Lower leg skin (tissue), 4 donors: ENCODE measurements around the gene NAV3. TPM values are rescaled to one million over a fixed set of nuclear protein-coding genes. Genes with fewer than 3 reads are reported as not detected.

Experiments used
- DNase-seq, 2 donors: peaks; one replicate each; pipeline ENCODE4 v3.0.0-alpha.2; 2019; ENCODE audit warnings: low spot score in 2 of 2
- H3K4me3 ChIP-seq: fragments of 200-600 bp; sonication (generic); 2 replicates; pipeline ENCODE4 v1.5.1; 2017; ENCODE audit warnings: mild to moderate bottlenecking, low read depth; ENCODE audit not compliant: poor library complexity, severe bottlenecking
- POLR2A ChIP-seq, 2 donors: fragments of 450-650 bp; IDR thresholded peaks; one replicate each; pipeline ENCODE4 v1.6.1; 2016 to 2017; ENCODE audit warnings: antibody characterized with exemption in 2 of 2, mild to moderate bottlenecking in 1 of 2, moderate library complexity in 1 of 2
- WGBS, 2 donors: methylation state at CpG; one replicate each; pipeline ENCODE4 v1.1.5; 2018; 5-methylcytosine and 5-hydroxymethylcytosine counted together
- intact Hi-C: fragments of 100-400 bp; cut with DNase I; formaldehyde crosslinking; loops from one replicate; pipeline ENCODE4 v1.15.0; 2023; ENCODE audit warnings: low total_unique reads
- total RNA-seq, 4 donors: library from RNA; depleted of rRNA; stranded (reverse); fragments of >200 nt; gene quantifications; one replicate each; pipeline ENCODE4 v1.1.0, GENCODE V29; 2016
- TF ChIP-seq, protein P1 (sequence below), 3 donors: fragments of 450-650 bp; IDR thresholded peaks; one replicate each; pipeline ENCODE4 v1.5.1; 2016; ENCODE audit warnings: antibody characterized with exemption in 3 of 3, mild to moderate bottlenecking in 3 of 3, moderate library complexity in 2 of 3

NAV3 gene, protein sequence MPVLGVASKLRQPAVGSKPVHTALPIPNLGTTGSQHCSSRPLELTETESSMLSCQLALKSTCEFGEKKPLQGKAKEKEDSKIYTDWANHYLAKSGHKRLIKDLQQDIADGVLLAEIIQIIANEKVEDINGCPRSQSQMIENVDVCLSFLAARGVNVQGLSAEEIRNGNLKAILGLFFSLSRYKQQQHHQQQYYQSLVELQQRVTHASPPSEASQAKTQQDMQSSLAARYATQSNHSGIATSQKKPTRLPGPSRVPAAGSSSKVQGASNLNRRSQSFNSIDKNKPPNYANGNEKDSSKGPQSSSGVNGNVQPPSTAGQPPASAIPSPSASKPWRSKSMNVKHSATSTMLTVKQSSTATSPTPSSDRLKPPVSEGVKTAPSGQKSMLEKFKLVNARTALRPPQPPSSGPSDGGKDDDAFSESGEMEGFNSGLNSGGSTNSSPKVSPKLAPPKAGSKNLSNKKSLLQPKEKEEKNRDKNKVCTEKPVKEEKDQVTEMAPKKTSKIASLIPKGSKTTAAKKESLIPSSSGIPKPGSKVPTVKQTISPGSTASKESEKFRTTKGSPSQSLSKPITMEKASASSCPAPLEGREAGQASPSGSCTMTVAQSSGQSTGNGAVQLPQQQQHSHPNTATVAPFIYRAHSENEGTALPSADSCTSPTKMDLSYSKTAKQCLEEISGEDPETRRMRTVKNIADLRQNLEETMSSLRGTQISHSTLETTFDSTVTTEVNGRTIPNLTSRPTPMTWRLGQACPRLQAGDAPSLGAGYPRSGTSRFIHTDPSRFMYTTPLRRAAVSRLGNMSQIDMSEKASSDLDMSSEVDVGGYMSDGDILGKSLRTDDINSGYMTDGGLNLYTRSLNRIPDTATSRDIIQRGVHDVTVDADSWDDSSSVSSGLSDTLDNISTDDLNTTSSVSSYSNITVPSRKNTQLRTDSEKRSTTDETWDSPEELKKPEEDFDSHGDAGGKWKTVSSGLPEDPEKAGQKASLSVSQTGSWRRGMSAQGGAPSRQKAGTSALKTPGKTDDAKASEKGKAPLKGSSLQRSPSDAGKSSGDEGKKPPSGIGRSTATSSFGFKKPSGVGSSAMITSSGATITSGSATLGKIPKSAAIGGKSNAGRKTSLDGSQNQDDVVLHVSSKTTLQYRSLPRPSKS (N-terminal part only)
- 10 to 100 TPM in 3 of 4 donors, 1 to 10 TPM in 1; 8.0 to 22.5 (median 12.7) TPM for total RNA-seq

DNA sequence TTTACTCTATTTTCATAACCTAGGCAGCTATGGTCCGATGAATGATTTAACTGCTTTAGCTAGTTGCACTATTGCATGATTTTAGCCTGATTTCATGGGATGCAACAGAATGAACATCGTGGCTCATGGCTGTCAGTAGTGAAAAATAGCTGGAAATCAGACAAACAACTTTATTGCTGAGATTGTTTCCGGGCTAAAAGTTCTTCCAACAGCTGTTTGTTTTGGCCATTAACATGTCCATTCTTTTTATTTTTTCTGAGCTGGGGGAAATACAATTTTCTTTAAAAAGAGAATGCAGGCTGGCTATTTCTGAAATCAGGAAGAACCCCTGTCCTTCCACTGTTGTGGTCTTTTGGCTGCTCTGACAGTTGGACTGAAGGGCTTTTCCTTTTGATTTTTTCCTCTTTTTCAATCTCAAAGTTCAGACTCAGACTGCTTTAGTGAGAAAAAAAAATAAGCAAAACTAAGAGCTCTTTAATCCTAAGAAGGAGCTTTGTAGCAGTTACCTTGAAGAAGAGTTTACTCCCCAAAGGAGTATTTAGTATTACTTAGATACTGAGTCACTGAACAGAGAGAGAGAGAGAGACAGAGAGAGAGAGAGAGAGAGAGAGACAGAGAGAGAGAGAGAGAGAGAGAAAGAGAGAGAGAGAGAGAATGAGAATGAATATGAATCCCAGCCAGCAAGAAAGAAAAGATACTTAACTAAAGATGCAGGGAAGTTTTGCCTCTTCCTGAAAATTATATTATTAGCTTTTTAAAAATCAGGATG is at the start of gene NAV3:
TSS of gene NAV3 (plus strand) at position 312 of the 769 bp plus-strand sequence. CDS start 568 bp downstream, outside the sequence.
- H3K4me3 ChIP-seq: no peak within 1 kb of the TSS
- WGBS, 2 donors: 20% methylated on average over 3 of the region's 3 CpGs
- intact Hi-C loops: no loop called here
- TF ChIP-seq POLR2A (IDR thresholded peaks at IDR 0.05): no peak
- TF ChIP-seq, protein P1, sequence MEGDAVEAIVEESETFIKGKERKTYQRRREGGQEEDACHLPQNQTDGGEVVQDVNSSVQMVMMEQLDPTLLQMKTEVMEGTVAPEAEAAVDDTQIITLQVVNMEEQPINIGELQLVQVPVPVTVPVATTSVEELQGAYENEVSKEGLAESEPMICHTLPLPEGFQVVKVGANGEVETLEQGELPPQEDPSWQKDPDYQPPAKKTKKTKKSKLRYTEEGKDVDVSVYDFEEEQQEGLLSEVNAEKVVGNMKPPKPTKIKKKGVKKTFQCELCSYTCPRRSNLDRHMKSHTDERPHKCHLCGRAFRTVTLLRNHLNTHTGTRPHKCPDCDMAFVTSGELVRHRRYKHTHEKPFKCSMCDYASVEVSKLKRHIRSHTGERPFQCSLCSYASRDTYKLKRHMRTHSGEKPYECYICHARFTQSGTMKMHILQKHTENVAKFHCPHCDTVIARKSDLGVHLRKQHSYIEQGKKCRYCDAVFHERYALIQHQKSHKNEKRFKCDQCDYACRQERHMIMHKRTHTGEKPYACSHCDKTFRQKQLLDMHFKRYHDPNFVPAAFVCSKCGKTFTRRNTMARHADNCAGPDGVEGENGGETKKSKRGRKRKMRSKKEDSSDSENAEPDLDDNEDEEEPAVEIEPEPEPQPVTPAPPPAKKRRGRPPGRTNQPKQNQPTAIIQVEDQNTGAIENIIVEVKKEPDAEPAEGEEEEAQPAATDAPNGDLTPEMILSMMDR (IDR thresholded peaks at IDR 0.05): no peak
- no peak for DNase-seq

DNA sequence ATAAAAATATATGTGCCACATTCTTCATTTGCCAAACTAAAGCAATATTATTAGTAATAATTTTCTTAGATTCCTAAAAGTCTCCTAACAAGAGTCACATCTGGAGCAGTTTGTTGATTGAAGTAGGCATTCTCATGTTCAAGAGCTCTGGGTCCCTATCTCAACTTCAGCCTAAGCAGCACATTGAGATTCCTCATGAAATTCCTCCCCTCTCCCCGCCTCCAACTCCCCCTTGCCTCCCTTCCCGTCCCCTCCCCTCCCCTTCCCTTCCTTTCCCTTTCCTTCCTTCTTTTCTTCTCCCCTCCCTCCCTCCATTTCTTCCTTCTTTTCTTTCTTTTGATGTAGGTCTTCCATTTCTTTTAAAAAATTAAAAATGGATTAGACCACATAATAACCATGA is 48.7 kb upstream of the NAV3 start:
- no peak overlapping the region for H3K4me3 ChIP-seq
- intact Hi-C loops: no loop called here
- DNase-seq: no peak
- TF ChIP-seq, protein P1 (IDR thresholded peaks at IDR 0.05): no peak
- no peak for TF ChIP-seq POLR2A (IDR thresholded peaks at IDR 0.05)
- WGBS, 2 donors: 38 to 69% methylated on average over 2 of the region's 2 CpGs

DNA sequence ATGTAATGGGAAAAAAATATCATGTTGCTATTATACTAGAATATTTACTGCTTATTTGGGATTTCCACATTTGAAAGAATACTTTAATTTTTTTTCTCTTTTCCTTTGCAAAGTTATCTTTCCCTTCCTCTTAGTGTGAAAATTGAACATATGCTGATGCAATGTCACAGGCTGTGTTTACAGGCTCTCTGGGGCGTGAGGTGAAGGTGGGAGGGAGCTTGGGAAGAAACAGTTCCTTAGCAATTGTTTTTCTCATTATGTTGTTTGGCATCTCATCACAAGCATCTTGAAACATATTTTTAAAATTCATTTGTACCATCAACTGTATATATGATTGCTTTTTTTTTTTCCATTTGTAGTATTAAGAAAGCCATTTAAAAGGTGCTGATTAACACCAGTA is 47.9 kb upstream of the NAV3 start:
- intact Hi-C loops: no loop called here
- 77 to 85% methylated on average over 1 of the region's 1 CpG for WGBS, 2 donors
- no peak overlapping the region for H3K4me3 ChIP-seq
- no peak for TF ChIP-seq POLR2A (IDR thresholded peaks at IDR 0.05)
- TF ChIP-seq, protein P1 (IDR thresholded peaks at IDR 0.05): no peak
- DNase-seq: no peak

DNA sequence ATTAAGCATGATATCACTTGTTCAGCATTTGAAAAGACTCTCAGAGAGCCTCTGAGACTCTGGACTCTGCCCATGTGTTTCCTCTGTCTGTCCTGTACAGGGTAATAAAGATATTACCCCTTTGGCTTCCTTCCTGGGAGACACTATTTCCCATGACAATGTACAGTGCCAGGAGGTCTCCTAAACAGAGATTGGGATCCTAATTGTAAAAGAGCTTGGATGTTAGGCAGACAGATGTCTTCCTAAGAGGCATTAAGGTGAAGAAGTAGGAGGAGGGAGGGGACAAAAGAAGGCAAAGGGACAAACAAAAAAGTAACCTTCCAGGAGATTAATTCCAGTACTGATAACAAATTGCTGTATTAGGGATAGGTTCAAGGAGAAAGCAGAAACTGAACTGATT is 45.5 kb upstream of the NAV3 start:
- intact Hi-C loops: no loop called here
- no peak for TF ChIP-seq POLR2A (IDR thresholded peaks at IDR 0.05)
- TF ChIP-seq, protein P1 (IDR thresholded peaks at IDR 0.05): no peak
- no peak overlapping the region for H3K4me3 ChIP-seq
- DNase-seq: no peak

DNA sequence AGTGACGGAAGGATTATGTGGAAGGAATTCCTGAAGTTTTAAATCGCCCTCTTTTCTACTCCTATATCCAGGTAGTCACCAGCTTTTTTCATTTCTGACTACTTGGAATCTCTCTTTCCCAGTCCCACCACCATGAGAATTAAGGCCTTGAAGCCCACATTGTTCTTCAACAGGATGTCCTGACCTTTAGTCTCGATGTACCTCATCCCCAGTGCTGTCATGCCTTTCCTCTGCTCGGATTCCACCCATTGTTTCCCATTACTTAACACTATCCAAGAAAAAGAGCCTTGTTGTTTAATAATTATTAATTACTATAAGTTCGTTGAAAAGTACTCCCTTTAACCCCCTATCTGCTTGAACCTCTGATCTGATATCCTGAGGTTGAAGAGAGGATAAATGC is 44.0 kb upstream of the NAV3 start:
- intact Hi-C loops: no loop called here
- TF ChIP-seq POLR2A (IDR thresholded peaks at IDR 0.05): no peak
- TF ChIP-seq, protein P1 (IDR thresholded peaks at IDR 0.05): no peak
- H3K4me3 ChIP-seq: no peak overlapping the region
- 77 to 82% methylated on average over 5 of the region's 5 CpGs for whole genome bisulfite sequencing, 2 donors
- DNase-seq: no peak
